Cardiac muscle cell (in vitro differentiated cells and primary cell): ENCODE results near the gene CYTH1. TPM values are rescaled to one million over a fixed set of nuclear protein-coding genes. Genes with fewer than 3 reads are reported as not detected.

Experiments used
- DNase-seq, 2 donors: peaks; one replicate each; pipeline versions ENCODE4 v3.0.0 to v3.0.0-alpha.2; 2010 to 2017; ENCODE audit warnings: low read depth in 1 of 2, low spot score in 1 of 2
- H3K27ac ChIP-seq: fragments of 200-600 bp; sonication (generic); 2 replicates; pipeline ENCODE4 v1.5.1; 2016
- H3K27me3 ChIP-seq: fragments of 200-600 bp; sonication (generic); 2 replicates; pipeline ENCODE4 v1.6.0; 2016; ENCODE audit warnings: control low read depth
- H3K36me3 ChIP-seq: fragments of 200-600 bp; sonication (generic); 2 replicates; pipeline ENCODE4 v1.5.1; 2016; ENCODE audit warnings: control low read depth
- H3K4me1 ChIP-seq: fragments of 200-600 bp; sonication (generic); 2 replicates; pipeline ENCODE4 v1.8.1; 2017; ENCODE audit warnings: low read depth, mild to moderate bottlenecking, mixed run types
- H3K4me3 ChIP-seq: fragments of 200-600 bp; sonication (generic); 2 replicates; pipeline ENCODE4 v1.5.1; 2016; ENCODE audit warnings: mild to moderate bottlenecking
- H3K9me3 ChIP-seq: fragments of 200-600 bp; sonication (generic); 2 replicates; pipeline ENCODE4 v1.5.1; 2017; ENCODE audit warnings: low read depth, mild to moderate bottlenecking, control low read depth
- polyA plus RNA-seq: library from polyadenylated mRNA; unstranded; fragments of >200 nt; fragmentation: Nextera tagmentation; extraction: Ambion mirVana; gene quantifications from 2 replicates; pipeline ENCODE4 v1.2.1, GENCODE V29; 2016
- total RNA-seq: library from RNA; depleted of rRNA; stranded (reverse); fragments of >200 nt; gene quantifications from 2 replicates; pipeline ENCODE4 v1.2.3, GENCODE V29; 2016
- TF ChIP-seq, protein P1 (sequence below): IDR thresholded peaks from 2 replicates; pipeline ENCODE4 v1.5.1; 2012; ENCODE audit warnings: low read depth, mild to moderate bottlenecking, low read length

The CYTH1 gene
- total and polyA plus RNA-seq, 2 experiments from 2014 or later = 21.9 to 39.6 TPM

DNA sequence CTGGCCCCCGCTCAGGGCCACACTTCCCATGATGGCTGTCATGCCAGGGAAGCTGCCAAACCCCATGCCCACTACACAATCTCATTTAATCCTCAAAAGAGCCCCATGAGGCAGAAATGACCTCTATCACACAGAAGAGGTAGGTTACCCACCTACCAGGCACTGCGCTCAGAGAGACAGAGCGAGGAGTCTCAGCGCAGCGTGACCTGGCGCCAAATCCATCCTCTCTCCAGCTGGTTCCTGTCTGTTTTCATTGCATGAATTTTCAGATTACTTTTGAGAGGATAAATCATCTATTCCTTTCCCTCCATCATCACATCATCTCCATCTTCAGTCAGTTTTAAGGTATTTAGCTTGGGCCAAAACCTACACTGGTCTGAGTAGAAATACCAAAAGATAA lies 103.4 kb downstream of the CYTH1 start:
- Histone ChIP-seq H3K36me3 (peaks cover 30% of the 10 kb centered on the region), H3K27ac (no peak overlapping the region), H3K27me3 (no peaks in the 10 kb centered on the region), H3K9me3 (no peaks in the 10 kb centered on the region), H3K4me3 (no peak overlapping the region), H3K4me1 (no peaks in the 10 kb centered on the region)
- no peak for DNase-seq
- TF ChIP-seq, protein P1, sequence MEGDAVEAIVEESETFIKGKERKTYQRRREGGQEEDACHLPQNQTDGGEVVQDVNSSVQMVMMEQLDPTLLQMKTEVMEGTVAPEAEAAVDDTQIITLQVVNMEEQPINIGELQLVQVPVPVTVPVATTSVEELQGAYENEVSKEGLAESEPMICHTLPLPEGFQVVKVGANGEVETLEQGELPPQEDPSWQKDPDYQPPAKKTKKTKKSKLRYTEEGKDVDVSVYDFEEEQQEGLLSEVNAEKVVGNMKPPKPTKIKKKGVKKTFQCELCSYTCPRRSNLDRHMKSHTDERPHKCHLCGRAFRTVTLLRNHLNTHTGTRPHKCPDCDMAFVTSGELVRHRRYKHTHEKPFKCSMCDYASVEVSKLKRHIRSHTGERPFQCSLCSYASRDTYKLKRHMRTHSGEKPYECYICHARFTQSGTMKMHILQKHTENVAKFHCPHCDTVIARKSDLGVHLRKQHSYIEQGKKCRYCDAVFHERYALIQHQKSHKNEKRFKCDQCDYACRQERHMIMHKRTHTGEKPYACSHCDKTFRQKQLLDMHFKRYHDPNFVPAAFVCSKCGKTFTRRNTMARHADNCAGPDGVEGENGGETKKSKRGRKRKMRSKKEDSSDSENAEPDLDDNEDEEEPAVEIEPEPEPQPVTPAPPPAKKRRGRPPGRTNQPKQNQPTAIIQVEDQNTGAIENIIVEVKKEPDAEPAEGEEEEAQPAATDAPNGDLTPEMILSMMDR = no peak

DNA sequence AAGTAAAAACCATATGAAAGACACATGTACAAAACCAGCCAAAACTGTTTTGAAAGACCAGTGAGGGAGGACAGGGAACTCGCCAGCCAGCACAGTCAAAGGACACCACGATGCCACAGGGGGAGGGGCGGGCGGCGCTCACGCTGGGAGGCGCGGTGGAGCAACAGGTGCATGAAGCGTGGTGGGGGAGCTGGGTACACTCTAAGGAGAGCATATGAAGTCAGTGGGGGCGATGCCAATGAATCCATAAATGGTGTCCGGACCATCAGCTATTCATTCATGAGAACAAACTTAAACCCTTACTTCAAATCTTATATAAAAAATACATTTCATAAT lies 103.9 kb downstream of the CYTH1 start:
- Histone ChIP-seq H3K4me1 (no peaks in the 10 kb centered on the region), H3K4me3 (no peak overlapping the region), H3K36me3 (peaks cover 30% of the 10 kb centered on the region), H3K27ac (no peak overlapping the region), H3K27me3 (no peaks in the 10 kb centered on the region), H3K9me3 (no peaks in the 10 kb centered on the region)
- no peak for DNase-seq
- TF ChIP-seq, protein P1 = no peak

DNA sequence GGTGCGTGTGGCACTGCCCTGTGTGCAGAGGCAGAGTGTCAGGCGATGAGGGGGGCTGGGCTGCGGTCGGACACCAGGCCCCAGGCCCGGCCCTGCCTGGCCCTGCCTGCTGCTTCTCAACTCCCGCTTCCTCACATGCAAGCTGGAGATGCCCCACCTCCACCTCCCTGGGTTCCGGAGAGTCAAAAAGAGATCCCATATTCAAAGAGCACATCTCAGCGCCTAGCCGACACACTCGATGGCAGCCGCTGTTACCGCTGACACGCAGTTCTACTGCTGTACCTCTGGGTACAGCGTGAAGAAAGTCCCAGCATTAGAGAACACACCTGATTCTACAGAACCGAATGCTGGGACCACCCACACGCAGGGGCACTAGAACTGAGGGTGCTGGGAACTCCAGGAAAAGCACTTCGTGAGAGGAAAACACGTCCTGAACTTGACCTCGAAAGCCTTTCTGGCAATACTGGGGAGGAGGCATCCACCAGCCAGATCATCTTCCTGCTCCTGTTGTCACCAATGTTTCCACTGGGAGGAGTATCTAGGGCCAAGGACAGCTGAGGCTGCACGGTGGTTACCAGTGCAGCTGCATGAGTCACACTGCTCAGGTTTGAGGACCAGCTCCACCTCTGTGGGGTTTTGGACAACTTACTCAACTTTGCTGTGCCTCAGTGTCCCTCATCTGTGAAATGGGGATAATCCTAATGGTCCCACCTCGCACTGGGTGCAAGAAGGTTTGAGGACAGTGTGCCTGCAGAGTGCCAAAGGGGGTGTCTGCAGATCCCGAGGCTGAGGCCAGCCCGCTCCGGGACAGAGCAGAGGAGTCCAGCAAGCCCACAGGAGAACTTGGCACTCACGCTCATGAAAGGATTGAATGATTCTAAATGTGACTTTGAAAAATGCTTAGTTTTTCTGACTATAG lies 104.5 kb downstream of the CYTH1 start:
- Histone ChIP-seq H3K27me3 (no peaks in the 10 kb centered on the region), H3K36me3 (peaks cover 30% of the 10 kb centered on the region), H3K4me3 (no peak overlapping the region), H3K4me1 (no peaks in the 10 kb centered on the region), H3K9me3 (no peaks in the 10 kb centered on the region), H3K27ac (no peak overlapping the region)
- DNase-seq = no peak
- TF ChIP-seq, protein P1 = no peak

DNA sequence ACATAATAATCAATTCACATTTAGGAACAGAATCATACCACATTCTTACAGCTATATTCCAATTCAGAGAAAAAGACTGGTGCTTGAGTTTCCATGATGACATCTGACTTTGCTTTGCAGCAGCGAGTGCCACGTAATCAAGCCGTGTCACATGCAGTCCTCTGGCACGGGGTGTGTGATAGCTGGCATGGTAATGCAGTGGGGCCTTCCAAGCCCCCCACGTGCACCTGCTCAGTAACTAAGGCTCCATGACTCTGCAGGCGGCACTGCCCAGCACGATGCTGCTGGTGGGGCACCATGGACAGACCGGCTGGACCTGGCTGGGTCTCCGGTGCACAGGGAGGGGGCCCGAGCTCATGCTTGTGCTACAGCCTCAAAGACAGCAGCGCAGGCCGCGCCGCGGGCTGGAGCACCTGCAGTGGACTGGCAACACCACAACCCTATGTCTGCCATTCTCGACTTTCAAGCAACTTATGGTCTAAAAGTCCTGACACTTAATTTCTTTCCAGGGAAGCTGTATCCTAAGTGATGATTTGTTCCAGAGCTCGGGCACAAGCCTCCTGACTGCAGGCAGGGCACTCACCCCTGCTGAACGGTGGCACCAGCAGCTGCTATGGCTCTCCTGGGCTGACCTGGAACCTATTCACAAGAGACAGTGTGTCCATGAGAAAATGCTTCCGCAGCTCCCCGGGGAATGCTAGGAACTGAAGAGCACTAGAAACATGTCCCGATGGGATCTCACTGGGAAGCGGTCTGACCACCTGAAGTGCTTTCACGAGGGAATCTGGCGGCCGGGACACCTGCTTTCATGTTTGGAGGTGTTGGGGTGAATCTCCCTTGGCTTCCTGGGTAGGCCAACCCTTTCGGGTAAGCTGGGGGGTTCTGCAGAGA lies 105.4 kb downstream of the CYTH1 start:
- TF ChIP-seq, protein P1 = no peak
- Histone ChIP-seq H3K4me1 (no peaks in the 10 kb centered on the region), H3K36me3 (peaks cover 30% of the 10 kb centered on the region), H3K27me3 (no peaks in the 10 kb centered on the region), H3K27ac (no peak overlapping the region), H3K9me3 (no peaks in the 10 kb centered on the region), H3K4me3 (no peak overlapping the region)
- DNase-seq = no peak

DNA sequence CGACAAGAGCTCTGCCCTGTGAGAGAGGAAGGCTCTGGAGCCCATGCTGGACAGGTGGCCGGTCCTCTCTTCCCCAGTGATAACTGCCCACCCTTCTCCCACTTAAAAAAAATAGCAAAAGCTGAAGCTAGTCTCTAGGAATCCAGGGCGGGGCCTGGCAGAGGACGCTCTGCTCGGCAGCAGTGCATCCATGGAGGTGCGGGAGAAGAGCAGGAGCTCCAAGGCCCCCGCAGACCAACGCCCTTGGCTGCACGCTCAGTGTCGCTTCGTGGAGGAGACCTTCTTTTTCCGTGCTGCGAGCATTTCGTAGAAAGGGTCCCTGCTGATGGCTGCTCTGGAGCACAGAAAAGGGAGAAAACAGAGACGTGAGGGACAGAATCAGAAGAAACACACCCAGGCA lies 106.2 kb downstream of the CYTH1 start:
- Histone ChIP-seq H3K4me3 (no peak overlapping the region), H3K9me3 (no peaks in the 10 kb centered on the region), H3K27ac (no peak overlapping the region), H3K4me1 (no peaks in the 10 kb centered on the region), H3K27me3 (no peaks in the 10 kb centered on the region), H3K36me3 (peaks cover 30% of the 10 kb centered on the region)
- no peak for DNase-seq
- TF ChIP-seq, protein P1 = no peak
